Loucy (cell line): Measurements from ENCODE around the gene KRTAP10-5.

Source experiments
- EZH2phosphoT487 ChIP-seq: fragments of 200-600 bp; IDR thresholded peaks from 2 replicates; pipeline ENCODE4 v1.6.1; 2018; ENCODE audit warnings: antibody characterized with exemption, mild to moderate bottlenecking, moderate library complexity, borderline replicate concordance
- TF ChIP-seq, protein P1 (sequence below): fragments of 200-600 bp; sonication (generic); conservative IDR thresholded peaks from 2 replicates; pipeline ENCODE4 v1.5.1; 2014; ENCODE audit warnings: mild to moderate bottlenecking, antibody characterized with exemption, low read length

DNA sequence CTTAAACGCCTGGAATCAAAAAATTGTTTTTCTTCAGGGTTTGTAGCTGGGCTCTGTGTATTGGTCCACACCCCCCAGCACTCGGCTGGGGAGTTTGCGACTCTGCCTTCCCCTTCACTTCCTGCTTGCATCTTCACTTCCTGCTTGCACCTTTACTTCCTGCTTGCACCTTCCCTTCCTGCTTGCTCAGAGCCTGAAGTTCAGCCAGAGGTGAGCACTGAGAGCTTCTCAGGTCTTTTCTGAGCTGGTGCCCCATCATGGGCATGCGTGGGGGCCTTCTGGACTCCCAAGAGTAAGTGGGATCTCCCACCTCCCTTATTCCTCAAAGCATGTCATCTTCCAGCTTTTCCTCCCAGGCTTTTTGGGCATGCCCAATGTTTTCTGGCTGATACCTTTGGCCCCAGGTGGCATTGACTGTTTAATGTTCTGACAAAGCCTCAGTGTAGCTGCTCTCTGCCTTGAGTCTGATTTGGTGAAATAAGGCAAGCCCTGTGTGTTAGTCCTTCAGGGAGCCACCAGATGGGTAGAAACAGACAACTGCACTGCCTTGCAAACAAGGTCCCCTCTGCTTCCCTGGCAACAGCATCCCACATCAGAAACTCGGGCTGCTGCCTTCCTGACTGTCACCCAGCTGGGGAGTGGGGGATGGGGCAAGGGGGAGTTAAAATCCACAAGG, 32.6 kb downstream of the KRTAP10-5 start:
- TF ChIP-seq, protein P1, sequence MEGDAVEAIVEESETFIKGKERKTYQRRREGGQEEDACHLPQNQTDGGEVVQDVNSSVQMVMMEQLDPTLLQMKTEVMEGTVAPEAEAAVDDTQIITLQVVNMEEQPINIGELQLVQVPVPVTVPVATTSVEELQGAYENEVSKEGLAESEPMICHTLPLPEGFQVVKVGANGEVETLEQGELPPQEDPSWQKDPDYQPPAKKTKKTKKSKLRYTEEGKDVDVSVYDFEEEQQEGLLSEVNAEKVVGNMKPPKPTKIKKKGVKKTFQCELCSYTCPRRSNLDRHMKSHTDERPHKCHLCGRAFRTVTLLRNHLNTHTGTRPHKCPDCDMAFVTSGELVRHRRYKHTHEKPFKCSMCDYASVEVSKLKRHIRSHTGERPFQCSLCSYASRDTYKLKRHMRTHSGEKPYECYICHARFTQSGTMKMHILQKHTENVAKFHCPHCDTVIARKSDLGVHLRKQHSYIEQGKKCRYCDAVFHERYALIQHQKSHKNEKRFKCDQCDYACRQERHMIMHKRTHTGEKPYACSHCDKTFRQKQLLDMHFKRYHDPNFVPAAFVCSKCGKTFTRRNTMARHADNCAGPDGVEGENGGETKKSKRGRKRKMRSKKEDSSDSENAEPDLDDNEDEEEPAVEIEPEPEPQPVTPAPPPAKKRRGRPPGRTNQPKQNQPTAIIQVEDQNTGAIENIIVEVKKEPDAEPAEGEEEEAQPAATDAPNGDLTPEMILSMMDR, result no peak
- no peak for TF ChIP-seq EZH2phosphoT487
